ENCODE data around the gene C1QL1. TPM values are rescaled to one million over a fixed set of nuclear protein-coding genes. Genes with fewer than 3 reads are reported as not detected.

C1QL1 gene
- total RNA-seq, 1 experiment from 2014 or later = 1.5 TPM

DNA sequence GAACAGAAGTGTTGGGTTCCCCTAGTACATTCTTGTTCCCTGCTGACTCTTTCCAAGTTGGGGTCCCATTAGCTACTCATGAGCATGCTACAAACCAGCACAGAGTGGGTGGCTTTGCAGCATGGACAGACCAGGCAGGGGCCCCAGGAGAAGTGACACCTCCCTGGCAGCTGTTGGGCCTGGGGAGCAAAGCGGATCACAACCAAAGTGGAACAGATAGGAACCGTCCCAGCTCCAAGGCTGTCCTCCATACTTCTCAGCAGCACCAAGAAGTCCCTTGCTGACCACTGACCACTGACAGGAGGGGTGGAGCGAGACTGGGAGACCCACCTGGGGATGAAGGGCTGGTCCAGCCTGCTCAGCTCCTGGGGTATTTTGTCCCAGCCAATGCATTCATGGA, 40.4 kb downstream of the C1QL1 start:
- TF ChIP-seq, protein P1, sequence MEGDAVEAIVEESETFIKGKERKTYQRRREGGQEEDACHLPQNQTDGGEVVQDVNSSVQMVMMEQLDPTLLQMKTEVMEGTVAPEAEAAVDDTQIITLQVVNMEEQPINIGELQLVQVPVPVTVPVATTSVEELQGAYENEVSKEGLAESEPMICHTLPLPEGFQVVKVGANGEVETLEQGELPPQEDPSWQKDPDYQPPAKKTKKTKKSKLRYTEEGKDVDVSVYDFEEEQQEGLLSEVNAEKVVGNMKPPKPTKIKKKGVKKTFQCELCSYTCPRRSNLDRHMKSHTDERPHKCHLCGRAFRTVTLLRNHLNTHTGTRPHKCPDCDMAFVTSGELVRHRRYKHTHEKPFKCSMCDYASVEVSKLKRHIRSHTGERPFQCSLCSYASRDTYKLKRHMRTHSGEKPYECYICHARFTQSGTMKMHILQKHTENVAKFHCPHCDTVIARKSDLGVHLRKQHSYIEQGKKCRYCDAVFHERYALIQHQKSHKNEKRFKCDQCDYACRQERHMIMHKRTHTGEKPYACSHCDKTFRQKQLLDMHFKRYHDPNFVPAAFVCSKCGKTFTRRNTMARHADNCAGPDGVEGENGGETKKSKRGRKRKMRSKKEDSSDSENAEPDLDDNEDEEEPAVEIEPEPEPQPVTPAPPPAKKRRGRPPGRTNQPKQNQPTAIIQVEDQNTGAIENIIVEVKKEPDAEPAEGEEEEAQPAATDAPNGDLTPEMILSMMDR (IDR thresholded peaks at IDR 0.05; ENCODE audit: unreplicated experiment) = no peak
- Mint-ChIP-seq H3K27ac (ENCODE audit: unreplicated experiment) (no peak overlapping the region), H3K4me1 (ENCODE audit: low read depth, unreplicated experiment) (no peaks in the 10 kb centered on the region), H3K27me3 (ENCODE audit: unreplicated experiment) (peaks cover 5% of the 10 kb centered on the region), H3K36me3 (ENCODE audit: insufficient read depth, unreplicated experiment) (peaks cover 34% of the 10 kb centered on the region), H3K9me3 (ENCODE audit: low read depth, unreplicated experiment) (no peaks in the 10 kb centered on the region), H3K4me3 (ENCODE audit: low read depth, unreplicated experiment) (no peak overlapping the region)
- no peak for DNase-seq
- intact Hi-C loops (cut with micrococcal nuclease; ENCODE audit: unreplicated experiment) = no loop called here
- CTCF ChIA-PET = no interaction called here
- BruUV-seq (replicated peaks) = no TSS peak

DNA sequence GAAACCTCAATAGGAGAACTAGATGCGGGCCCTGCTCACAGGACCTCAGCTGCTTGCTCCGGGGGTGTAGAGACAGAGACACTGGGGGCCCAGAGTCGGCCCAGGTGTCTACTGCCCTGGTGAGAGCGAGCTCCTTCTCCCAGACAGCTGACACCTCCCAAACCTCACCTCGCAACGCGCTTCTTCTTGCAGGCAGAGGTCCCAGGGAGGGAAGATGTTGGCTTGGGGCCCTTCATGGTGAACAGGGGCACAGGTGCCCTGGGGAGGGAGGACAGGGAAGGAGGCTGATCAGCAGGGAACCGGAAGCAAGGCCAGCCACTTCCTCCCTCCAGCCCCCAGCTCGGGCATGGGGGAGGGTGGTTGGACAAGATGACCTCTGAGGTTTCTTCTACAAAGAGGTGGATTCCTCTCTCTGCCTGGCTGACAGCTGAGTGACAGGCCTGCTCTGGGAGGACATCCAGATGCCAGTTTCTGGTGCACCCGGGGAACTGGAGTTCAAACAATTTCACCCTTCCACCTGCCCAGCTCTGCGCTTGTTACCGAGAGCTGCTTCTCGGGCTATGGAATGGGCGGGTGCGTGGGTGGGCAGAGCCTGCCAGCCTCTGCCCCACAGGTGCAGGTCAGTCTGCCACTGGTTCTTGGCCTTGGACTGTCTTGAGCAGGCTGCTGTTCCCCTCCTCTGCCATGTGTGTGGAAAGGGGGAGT, 41.1 kb downstream of the C1QL1 start:
- BruUV-seq (replicated peaks) = no TSS peak
- Mint-ChIP-seq H3K4me3 (ENCODE audit: low read depth, unreplicated experiment) (no peak overlapping the region), H3K9me3 (ENCODE audit: low read depth, unreplicated experiment) (no peaks in the 10 kb centered on the region), H3K36me3 (ENCODE audit: insufficient read depth, unreplicated experiment) (peaks cover 34% of the 10 kb centered on the region), H3K4me1 (ENCODE audit: low read depth, unreplicated experiment) (no peaks in the 10 kb centered on the region), H3K27me3 (ENCODE audit: unreplicated experiment) (peaks cover 12% of the 10 kb centered on the region), H3K27ac (ENCODE audit: unreplicated experiment) (no peak overlapping the region)
- intact Hi-C loops (cut with micrococcal nuclease; ENCODE audit: unreplicated experiment) = no loop called here
- TF ChIP-seq, protein P1 (IDR thresholded peaks at IDR 0.05; ENCODE audit: unreplicated experiment) = no peak
- CTCF ChIA-PET = interaction anchor here (1.4 kb wide), 2 partner anchors 9 to 16 kb away, joined by 3 read pairs; no protein-coding TSS in a partner anchor
- no peak for DNase-seq

DNA sequence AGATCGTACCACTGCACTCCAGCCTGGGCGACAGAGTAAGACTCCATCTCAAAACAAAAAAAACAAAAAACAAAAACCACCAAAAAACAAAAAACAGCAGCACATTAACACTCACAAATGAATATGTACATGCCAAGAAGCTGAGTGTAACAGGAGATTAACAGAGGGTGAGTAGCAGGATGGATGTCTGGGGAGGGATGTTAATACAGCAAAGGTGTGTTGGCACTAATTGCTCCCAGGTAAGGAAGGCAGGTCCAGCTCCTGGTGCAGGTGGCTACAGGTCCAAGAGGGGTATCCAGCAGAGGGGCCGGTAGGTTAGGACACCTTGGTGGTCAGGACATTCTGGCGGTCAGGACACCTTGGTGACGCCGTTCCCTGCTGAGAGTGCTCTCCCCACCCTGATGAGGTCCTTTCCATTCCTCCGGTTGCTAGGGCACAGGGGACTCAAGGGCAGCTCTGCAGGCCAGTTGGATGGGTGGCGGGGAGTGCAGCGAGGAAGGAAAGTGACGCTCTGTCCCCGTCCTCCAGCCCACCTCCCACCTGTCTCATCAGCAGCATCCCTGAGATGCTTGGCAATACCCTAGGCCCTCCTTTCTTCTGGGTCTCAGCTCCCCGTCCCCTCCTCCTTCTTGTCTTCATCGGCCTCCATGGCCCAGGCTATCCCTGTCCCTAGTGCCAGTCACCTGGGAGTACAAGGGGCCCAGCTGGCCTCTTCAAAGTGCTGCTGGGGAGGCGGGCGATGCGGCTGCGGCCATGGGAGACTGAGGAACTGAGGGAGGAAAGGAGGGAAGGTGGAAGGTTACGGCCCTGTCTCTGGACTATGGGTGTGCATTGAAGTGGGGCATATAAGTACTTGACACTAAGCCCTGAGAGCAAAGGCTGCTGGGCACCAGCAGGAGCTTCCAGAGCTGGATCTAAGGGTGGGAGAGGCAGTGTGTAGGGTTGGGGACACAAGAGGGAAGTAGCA, 42.1 kb downstream of the C1QL1 start:
- CTCF ChIA-PET = interaction anchor here (0.5 to 1.4 kb wide), 3 partner anchors 10 to 1285 kb away, joined by 3 to 5 read pairs (median 3); no protein-coding TSS in a partner anchor
- Mint-ChIP-seq H3K9me3 (ENCODE audit: low read depth, unreplicated experiment) (no peaks in the 10 kb centered on the region), H3K4me1 (ENCODE audit: low read depth, unreplicated experiment) (no peaks in the 10 kb centered on the region), H3K4me3 (ENCODE audit: low read depth, unreplicated experiment) (no peak overlapping the region), H3K27ac (ENCODE audit: unreplicated experiment) (no peak overlapping the region), H3K27me3 (ENCODE audit: unreplicated experiment) (peaks cover 22% of the 10 kb centered on the region), H3K36me3 (ENCODE audit: insufficient read depth, unreplicated experiment) (peaks cover 34% of the 10 kb centered on the region)
- no peak for DNase-seq
- TF ChIP-seq, protein P1 (IDR thresholded peaks at IDR 0.05; ENCODE audit: unreplicated experiment) = no peak
- BruUV-seq (replicated peaks) = no TSS peak
- intact Hi-C loops (cut with micrococcal nuclease; ENCODE audit: unreplicated experiment) = no loop called here

DNA sequence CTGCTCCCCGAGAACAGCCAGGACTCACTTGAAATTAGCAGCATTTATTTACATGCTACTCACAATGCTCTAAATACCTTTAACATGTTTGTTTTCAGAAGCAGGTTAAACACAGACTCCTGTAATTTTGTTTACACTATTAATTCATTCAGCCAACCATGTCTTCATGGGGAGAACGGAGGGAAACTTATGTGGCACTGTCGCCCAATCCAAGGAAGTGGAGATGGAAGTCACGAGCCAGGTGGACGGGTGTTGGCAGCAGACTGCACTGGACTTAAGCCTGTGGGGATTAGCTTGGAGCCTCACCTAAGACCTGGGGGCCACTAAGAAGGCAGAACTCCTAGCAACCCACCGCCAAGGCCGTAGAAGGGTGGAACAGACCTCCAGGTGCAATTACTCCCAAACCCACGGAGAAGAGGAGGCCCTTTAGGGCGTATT, 44.0 kb downstream of the C1QL1 start:
- H3K9me3 Mint-ChIP-seq (ENCODE audit: low read depth, unreplicated experiment) = no peaks in the 10 kb centered on the region
- peaks cover 38% of the 10 kb centered on the region for H3K27me3 Mint-ChIP-seq (ENCODE audit: unreplicated experiment)
- H3K36me3 Mint-ChIP-seq (ENCODE audit: insufficient read depth, unreplicated experiment) = peaks cover 34% of the 10 kb centered on the region
- BruUV-seq (replicated peaks) = no TSS peak
- peak overlapping the region; percentile 22 for H3K27ac Mint-ChIP-seq (ENCODE audit: unreplicated experiment)
- intact Hi-C loops (cut with micrococcal nuclease; ENCODE audit: unreplicated experiment) = loop anchor here (5.0 kb wide), 1 partner anchor 173 kb away; no protein-coding TSS in a partner anchor
- no peak for DNase-seq
- CTCF ChIA-PET = no interaction called here
- TF ChIP-seq, protein P1 (IDR thresholded peaks at IDR 0.05; ENCODE audit: unreplicated experiment) = no peak
- no peak overlapping the region for H3K4me3 Mint-ChIP-seq (ENCODE audit: low read depth, unreplicated experiment)
- H3K4me1 Mint-ChIP-seq (ENCODE audit: low read depth, unreplicated experiment) = no peaks in the 10 kb centered on the region
